OCI-LY3 (cell line): ENCODE measurements around the gene NR5A2.
A peak's percentile ranks its signal among the peaks of the same experiment; 100 is the strongest.

Experiments
- H2AFZ ChIP-seq: fragments of 200-600, 300-600 bp; shearing (Covaris generic); 2 replicates; pipeline ENCODE4 v1.6.0; 2014; ENCODE audit warnings: antibody characterized with exemption, low read depth, low read length
- H3K27ac ChIP-seq: fragments of 200-600, 300-600 bp; sonication (generic); 2 replicates; pipeline ENCODE4 v1.5.1; 2014; ENCODE audit warnings: mild to moderate bottlenecking, low read length, moderate library complexity, mixed read lengths
- H3K27me3 ChIP-seq: fragments of 200-600, 300-600 bp; sonication (generic); 2 replicates; pipeline ENCODE4 v1.6.1; 2014; ENCODE audit warnings: low read depth, low read length, mixed read lengths
- H3K36me3 ChIP-seq: fragments of 200-600, 300-600 bp; sonication (generic); replicated peaks from 2 replicates; pipeline ENCODE3; 2014; ENCODE audit warnings: low read depth, low read length, mixed read lengths
- H3K4me1 ChIP-seq: fragments of 300-600, 200-600 bp; sonication (generic); 2 replicates; pipeline ENCODE4 v1.6.1; 2014; ENCODE audit warnings: low read length, mixed read lengths
- H3K4me2 ChIP-seq: fragments of 200-600, 300-600 bp; sonication (generic); 2 replicates; pipeline ENCODE4 v1.6.1; 2014; ENCODE audit warnings: low read length, mixed read lengths
- H3K4me3 ChIP-seq: fragments of 300-600, 200-600 bp; sonication (generic); 2 replicates; pipeline ENCODE4 v1.5.1; 2014; ENCODE audit warnings: antibody characterized with exemption, mild to moderate bottlenecking, low read length, moderate library complexity
- H3K79me2 ChIP-seq: fragments of 300-600, 200-600 bp; shearing (Covaris generic); 2 replicates; pipeline ENCODE4 v1.6.1; 2014; ENCODE audit warnings: mild to moderate bottlenecking, low read length, mixed read lengths
- H3K9ac ChIP-seq: fragments of 300-600, 200-600 bp; shearing (Covaris generic); 2 replicates; pipeline ENCODE4 v1.6.0; 2014; ENCODE audit warnings: mild to moderate bottlenecking, low read length, moderate library complexity
- H3K9me3 ChIP-seq: fragments of 200-600, 300-600 bp; shearing (Covaris generic); 2 replicates; pipeline ENCODE4 v1.6.1; 2014; ENCODE audit warnings: low read length, mixed read lengths; ENCODE audit not compliant: insufficient read depth
- H4K20me1 ChIP-seq: fragments of 200-600, 300-600 bp; sonication (generic); 2 replicates; pipeline ENCODE4 v1.6.1; 2016; ENCODE audit warnings: low read length, mixed read lengths; ENCODE audit not compliant: insufficient read depth
- EZH2phosphoT487 ChIP-seq: fragments of 200-600 bp; shearing (Covaris generic); IDR thresholded peaks from 2 replicates; pipeline ENCODE4 v1.6.1; 2018; ENCODE audit warnings: antibody characterized with exemption, mixed run types, low read depth
- TF ChIP-seq, protein P1 (sequence below): fragments of 200-600, 300-600 bp; sonication (generic); IDR thresholded peaks from 2 replicates; pipeline ENCODE4 v1.5.1; 2014; ENCODE audit warnings: antibody characterized with exemption, low read length, low read depth

Gene NR5A2

DNA sequence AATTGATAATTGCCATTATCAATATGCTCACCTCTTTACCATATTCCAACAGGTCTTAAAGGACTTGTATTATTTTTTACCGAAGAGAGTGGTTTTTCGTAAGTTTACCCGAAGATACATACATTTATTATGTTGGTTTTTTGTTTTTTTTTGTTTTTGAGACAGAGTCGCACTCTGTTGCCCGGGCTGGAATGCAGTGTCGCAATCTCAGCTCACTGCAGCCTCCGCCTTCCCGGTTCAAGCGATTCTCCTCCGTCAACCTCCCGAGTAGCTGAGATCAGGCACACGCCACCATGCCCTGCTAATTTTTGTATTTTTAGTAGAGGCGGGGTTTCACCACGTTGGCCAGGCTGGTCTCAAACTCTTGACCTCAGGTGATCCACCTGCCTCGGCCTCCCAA, 30.8 kb downstream of the NR5A2 start:
- no peaks in the 10 kb centered on the region for H3K9me3 ChIP-seq
- H3K4me3 ChIP-seq, result no peak overlapping the region
- H3K27ac ChIP-seq, result no peak overlapping the region
- no peaks in the 10 kb centered on the region for H3K4me1 ChIP-seq
- no peaks in the 10 kb centered on the region for H3K36me3 ChIP-seq
- H2AFZ ChIP-seq, result no peak overlapping the region
- H3K9ac ChIP-seq, result no peak overlapping the region
- H3K27me3 ChIP-seq, result peaks cover 52% of the 10 kb centered on the region
- TF ChIP-seq, protein P1, sequence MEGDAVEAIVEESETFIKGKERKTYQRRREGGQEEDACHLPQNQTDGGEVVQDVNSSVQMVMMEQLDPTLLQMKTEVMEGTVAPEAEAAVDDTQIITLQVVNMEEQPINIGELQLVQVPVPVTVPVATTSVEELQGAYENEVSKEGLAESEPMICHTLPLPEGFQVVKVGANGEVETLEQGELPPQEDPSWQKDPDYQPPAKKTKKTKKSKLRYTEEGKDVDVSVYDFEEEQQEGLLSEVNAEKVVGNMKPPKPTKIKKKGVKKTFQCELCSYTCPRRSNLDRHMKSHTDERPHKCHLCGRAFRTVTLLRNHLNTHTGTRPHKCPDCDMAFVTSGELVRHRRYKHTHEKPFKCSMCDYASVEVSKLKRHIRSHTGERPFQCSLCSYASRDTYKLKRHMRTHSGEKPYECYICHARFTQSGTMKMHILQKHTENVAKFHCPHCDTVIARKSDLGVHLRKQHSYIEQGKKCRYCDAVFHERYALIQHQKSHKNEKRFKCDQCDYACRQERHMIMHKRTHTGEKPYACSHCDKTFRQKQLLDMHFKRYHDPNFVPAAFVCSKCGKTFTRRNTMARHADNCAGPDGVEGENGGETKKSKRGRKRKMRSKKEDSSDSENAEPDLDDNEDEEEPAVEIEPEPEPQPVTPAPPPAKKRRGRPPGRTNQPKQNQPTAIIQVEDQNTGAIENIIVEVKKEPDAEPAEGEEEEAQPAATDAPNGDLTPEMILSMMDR, result no peak
- no peak for TF ChIP-seq EZH2phosphoT487
- H3K79me2 ChIP-seq, result no peaks in the 10 kb centered on the region
- H3K4me2 ChIP-seq, result no peak overlapping the region
- H4K20me1 ChIP-seq, result no peaks in the 10 kb centered on the region

DNA sequence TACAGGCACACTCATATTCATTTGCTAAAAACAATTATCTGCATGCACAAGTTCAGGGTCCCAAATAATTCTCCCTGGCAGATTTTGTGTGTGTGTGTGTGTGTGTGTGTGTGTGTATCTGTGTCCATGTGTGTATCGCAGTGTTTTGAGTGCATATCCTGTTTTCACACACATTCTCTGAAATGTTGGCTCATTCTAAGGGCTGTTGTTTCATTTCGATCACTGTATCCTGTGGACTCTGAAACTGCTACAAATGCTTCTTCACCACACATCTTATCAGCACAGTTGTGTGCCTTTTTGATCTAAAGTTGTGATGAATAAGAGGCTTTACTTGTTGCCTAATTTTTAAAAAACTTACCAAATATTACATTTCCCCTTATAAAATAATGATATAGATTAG, 34.6 kb downstream of the NR5A2 start:
- no peak overlapping the region for H3K4me3 ChIP-seq
- H3K79me2 ChIP-seq, result no peaks in the 10 kb centered on the region
- no peaks in the 10 kb centered on the region for H4K20me1 ChIP-seq
- no peaks in the 10 kb centered on the region for H3K36me3 ChIP-seq
- TF ChIP-seq EZH2phosphoT487, result no peak
- TF ChIP-seq, protein P1, result no peak
- H3K9ac ChIP-seq, result no peak overlapping the region
- no peak overlapping the region for H3K27ac ChIP-seq
- peaks cover 48% of the 10 kb centered on the region for H3K27me3 ChIP-seq
- no peaks in the 10 kb centered on the region for H3K9me3 ChIP-seq
- H3K4me1 ChIP-seq, result no peaks in the 10 kb centered on the region
- H3K4me2 ChIP-seq, result no peak overlapping the region
- no peak overlapping the region for H2AFZ ChIP-seq

DNA sequence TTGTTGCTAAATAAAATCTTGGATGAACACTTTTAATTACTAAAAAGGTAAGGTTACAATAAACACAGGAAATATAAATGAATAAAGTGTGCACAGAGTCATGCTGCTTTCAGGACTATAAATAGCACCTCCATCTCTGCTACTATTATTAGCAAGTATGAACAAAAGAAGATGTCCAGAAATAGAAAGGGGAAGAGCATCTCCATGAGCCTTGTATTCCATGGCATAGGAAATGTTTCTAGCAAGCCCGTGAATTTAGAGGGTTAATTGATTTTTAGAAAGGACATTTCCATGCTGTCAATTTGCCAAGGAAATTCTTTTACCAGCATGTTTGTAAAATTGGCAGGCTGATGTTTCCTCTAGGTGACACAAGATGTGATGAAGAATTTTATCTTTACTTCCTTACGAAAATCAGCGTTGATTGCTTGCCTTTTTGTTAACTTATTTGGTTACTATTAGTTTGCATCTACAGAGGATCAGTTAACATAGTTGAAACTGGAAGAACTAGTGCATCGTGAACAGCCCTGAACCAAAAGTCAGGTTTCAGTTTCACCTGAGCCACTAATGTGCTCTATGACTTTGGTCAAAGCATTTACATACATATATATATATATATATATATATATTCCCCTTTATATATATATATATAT, 45.3 kb downstream of the NR5A2 start:
- H3K9ac ChIP-seq, result no peak overlapping the region
- no peaks in the 10 kb centered on the region for H3K36me3 ChIP-seq
- H3K4me2 ChIP-seq, result peak overlapping the region; percentile 62
- no peaks in the 10 kb centered on the region for H4K20me1 ChIP-seq
- H3K4me1 ChIP-seq, result peaks cover 22% of the 10 kb centered on the region
- no peak overlapping the region for H2AFZ ChIP-seq
- no peak overlapping the region for H3K27ac ChIP-seq
- H3K79me2 ChIP-seq, result no peaks in the 10 kb centered on the region
- H3K4me3 ChIP-seq, result peak overlapping the region; percentile 42
- H3K27me3 ChIP-seq, result peaks cover 56% of the 10 kb centered on the region
- H3K9me3 ChIP-seq, result no peaks in the 10 kb centered on the region
- TF ChIP-seq, protein P1, result no peak
- no peak for TF ChIP-seq EZH2phosphoT487

DNA sequence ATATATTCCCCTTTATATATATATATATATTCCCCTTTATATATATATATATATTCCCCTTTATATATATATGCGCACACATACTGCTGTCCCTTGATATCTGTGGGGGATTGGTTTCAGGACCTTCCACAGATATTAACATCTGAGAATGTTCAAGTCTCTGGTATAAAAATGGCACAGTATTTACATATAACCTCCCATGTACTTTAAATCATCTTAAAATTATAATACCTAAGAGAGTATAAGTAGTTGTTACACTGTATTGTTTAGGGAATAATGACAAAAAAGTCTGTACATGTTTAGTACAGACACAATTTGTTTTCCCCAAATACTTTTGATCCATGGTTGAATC, 45.8 kb downstream of the NR5A2 start:
- Histone ChIP-seq H3K4me3 (no peak overlapping the region), H3K36me3 (no peaks in the 10 kb centered on the region), H3K4me2 (no peak overlapping the region), H3K27me3 (peaks cover 56% of the 10 kb centered on the region), H3K4me1 (peaks cover 22% of the 10 kb centered on the region), H4K20me1 (no peaks in the 10 kb centered on the region), H3K79me2 (no peaks in the 10 kb centered on the region), H3K9me3 (no peaks in the 10 kb centered on the region), H2AFZ (no peak overlapping the region), H3K9ac (no peak overlapping the region), H3K27ac (no peak overlapping the region)
- TF ChIP-seq EZH2phosphoT487, result no peak
- TF ChIP-seq, protein P1, result no peak
